H9 (cell line): Measurements from ENCODE around the gene SEC22C. TPM values are rescaled to one million over a fixed set of nuclear protein-coding genes. Genes with fewer than 3 reads are reported as not detected.

Source experiments
- DNase-seq: peaks from one replicate; pipeline ENCODE4 v3.0.0-alpha.2; 2017
- H2AFZ ChIP-seq: one replicate; pipeline ENCODE4 v1.6.1; 2013; ENCODE audit warnings: mild to moderate bottlenecking, low read length, control low read depth, moderate library complexity
- H2AK5ac ChIP-seq: 2 replicates; pipeline ENCODE4 v1.6.1; 2013; ENCODE audit warnings: low read length, control low read depth, mixed read lengths; ENCODE audit not compliant: insufficient read length
- H2BK120ac ChIP-seq: one replicate; pipeline ENCODE4 v1.6.1; 2013; ENCODE audit warnings: low read depth, mild to moderate bottlenecking, low read length, control low read depth, inconsistent platforms; ENCODE audit not compliant: poor library complexity, severe bottlenecking
- H2BK12ac ChIP-seq: 2 replicates; pipeline ENCODE4 v1.6.1; 2013; ENCODE audit warnings: low read length, control low read depth, mixed read lengths, low read depth; ENCODE audit not compliant: insufficient read length
- H2BK15ac ChIP-seq: 2 replicates; pipeline ENCODE4 v1.6.1; 2013; ENCODE audit warnings: low read depth, low read length, control low read depth
- H2BK20ac ChIP-seq: one replicate; pipeline ENCODE4 v1.6.1; 2013; ENCODE audit warnings: low read depth, mild to moderate bottlenecking, low read length, control low read depth, inconsistent platforms; ENCODE audit not compliant: poor library complexity, severe bottlenecking
- H2BK5ac ChIP-seq: 2 replicates; pipeline ENCODE4 v1.6.1; 2013; ENCODE audit warnings: low read length, control low read depth, mixed read lengths; ENCODE audit not compliant: insufficient read length
- H3K14ac ChIP-seq: 2 replicates; pipeline ENCODE4 v1.6.1; 2013; ENCODE audit warnings: low read length, control low read depth; ENCODE audit not compliant: insufficient read depth
- H3K18ac ChIP-seq: 2 replicates; pipeline ENCODE4 v1.6.1; 2013; ENCODE audit warnings: low read depth, mild to moderate bottlenecking, mixed read lengths, low read length, control low read depth; ENCODE audit not compliant: insufficient read length
- H3K23ac ChIP-seq: 2 replicates; pipeline ENCODE4 v1.6.1; 2013; ENCODE audit warnings: low read length, control low read depth, mixed read lengths, low read depth; ENCODE audit not compliant: insufficient read length
- H3K23me2 ChIP-seq: 2 replicates; pipeline ENCODE4 v1.6.1; 2013; ENCODE audit warnings: low read depth, mild to moderate bottlenecking, mixed read lengths, low read length, control low read depth; ENCODE audit not compliant: insufficient read length, poor library complexity, severe bottlenecking
- H3K27ac ChIP-seq: 2 replicates; pipeline ENCODE4 v1.5.1; 2013; ENCODE audit warnings: low read length, control low read depth, mixed read lengths, low read depth; ENCODE audit not compliant: insufficient read length
- H3K27me3 ChIP-seq: 2 replicates; pipeline ENCODE4 v1.6.1; 2013; ENCODE audit warnings: low read length, control low read depth, inconsistent platforms; ENCODE audit not compliant: insufficient read depth
- H3K4ac ChIP-seq: 2 replicates; pipeline ENCODE4 v1.6.1; 2013; ENCODE audit warnings: low read depth, mild to moderate bottlenecking, control low read depth, inconsistent platforms, low read length, moderate library complexity
- H3K4me1 ChIP-seq: 2 replicates; pipeline ENCODE4 v1.6.1; 2013; ENCODE audit warnings: low read length, control low read depth, inconsistent platforms; ENCODE audit not compliant: insufficient read depth
- H3K4me2 ChIP-seq: 2 replicates; pipeline ENCODE4 v1.6.1; 2013; ENCODE audit warnings: low read length, control low read depth, mixed read lengths; ENCODE audit not compliant: insufficient read length, insufficient read depth
- H3K56ac ChIP-seq: 2 replicates; pipeline ENCODE4 v1.6.1; 2013; ENCODE audit warnings: low read depth, mild to moderate bottlenecking, mixed read lengths, low read length, control low read depth; ENCODE audit not compliant: insufficient read length
- H3K79me1 ChIP-seq: 2 replicates; pipeline ENCODE4 v1.6.1; 2013; ENCODE audit warnings: low read depth, mild to moderate bottlenecking, moderate library complexity, low read length, control low read depth, inconsistent platforms; ENCODE audit not compliant: insufficient read depth, poor library complexity, severe bottlenecking
- H3K79me2 ChIP-seq: 2 replicates; pipeline ENCODE4 v1.6.1; 2013; ENCODE audit warnings: low read length, control low read depth, inconsistent platforms; ENCODE audit not compliant: insufficient read depth
- H3K9ac ChIP-seq: 2 replicates; pipeline ENCODE4 v1.6.1; 2013; ENCODE audit warnings: low read length, control low read depth, mixed read lengths; ENCODE audit not compliant: insufficient read length; ENCODE audit errors: extremely low read depth
- H3K9me3 ChIP-seq: one replicate; pipeline ENCODE4 v1.6.1; 2013; ENCODE audit warnings: low read depth, low read length, inconsistent platforms; ENCODE audit not compliant: control insufficient read depth
- H3T11ph ChIP-seq: one replicate; pipeline ENCODE4 v1.6.1; 2013; ENCODE audit warnings: mild to moderate bottlenecking, low read length, control low read depth, inconsistent platforms
- H4K20me1 ChIP-seq: one replicate; pipeline ENCODE4 v1.6.1; 2013; ENCODE audit not compliant: control insufficient read depth, insufficient read length, insufficient read depth
- H4K5ac ChIP-seq: 2 replicates; pipeline ENCODE4 v1.6.1; 2013; ENCODE audit warnings: low read depth, mild to moderate bottlenecking, mixed read lengths, low read length, control low read depth; ENCODE audit not compliant: insufficient read length
- H4K8ac ChIP-seq: replicated peaks from 2 replicates; pipeline ENCODE4 v1.6.1; 2013; ENCODE audit warnings: low read length, control low read depth, mixed read lengths, low read depth; ENCODE audit not compliant: insufficient read length
- H4K91ac ChIP-seq: 2 replicates; pipeline ENCODE4 v1.6.1; 2013; ENCODE audit warnings: low read depth, mild to moderate bottlenecking, moderate library complexity, mixed read lengths, low read length, control low read depth; ENCODE audit not compliant: insufficient read length
- H3K27ac Mint-ChIP-seq, 3 experiments: 2 replicates in 2 of 3; 3 replicates in 1 of 3; pipeline ENCODE4 v1.8.0; 2020 to 2021; ENCODE audit warnings: mixed read lengths in 3 of 3, mild to moderate bottlenecking in 1 of 3, moderate library complexity in 1 of 3
- H3K27me3 Mint-ChIP-seq: 2 replicates; pipeline ENCODE4 v1.8.0; 2021; ENCODE audit warnings: low read depth, mild to moderate bottlenecking, moderate library complexity, mixed read lengths
- H3K36me3 Mint-ChIP-seq, 3 experiments: 2 replicates in 2 of 3; 3 replicates in 1 of 3; pipeline ENCODE4 v1.8.0; 2020 to 2021; ENCODE audit warnings: low read depth in 3 of 3, mixed read lengths in 3 of 3; ENCODE audit not compliant: insufficient read depth in 1 of 3
- H3K4me1 Mint-ChIP-seq, 2 experiments: 2 replicates each; pipeline ENCODE4 v1.8.0; 2020; ENCODE audit warnings: mixed read lengths in 2 of 2
- H3K4me3 Mint-ChIP-seq, 2 experiments: 2 replicates in 1 of 2; 3 replicates in 1 of 2; pipeline ENCODE4 v1.8.0; 2020 to 2021; ENCODE audit warnings: mild to moderate bottlenecking in 2 of 2, mixed read lengths in 2 of 2, moderate library complexity in 1 of 2
- H3K9me3 Mint-ChIP-seq, 2 experiments: 2 replicates in 1 of 2; 3 replicates in 1 of 2; pipeline ENCODE4 v1.8.0; 2020; ENCODE audit warnings: mild to moderate bottlenecking in 2 of 2, mixed read lengths in 2 of 2, moderate library complexity in 1 of 2
- WGBS: extraction: QIAGEN DNeasy Blood & Tissue Kit; methylation state at CpG from one replicate; pipeline ENCODE4 v1.1.7; 2013; ENCODE audit warnings: missing lambda C conversion rate, low lambda C conversion rate, mixed read lengths; ENCODE audit not compliant: insufficient read length; ENCODE audit errors: extremely low coverage; 5-methylcytosine and 5-hydroxymethylcytosine counted together
- total RNA-seq: library from RNA; stranded (reverse); gene quantifications from 2 replicates; pipeline ENCODE4 v1.2.1, GENCODE V29; 2021
- TF ChIP-seq, protein P1 (sequence below): fragments of 200-600 bp; sonication (generic); conservative IDR thresholded peaks from 3 replicates; pipeline ENCODE4 v1.8.0; 2021; ENCODE audit warnings: antibody characterized with exemption, mild to moderate bottlenecking

Gene SEC22C
- total RNA-seq, 1 experiment from 2014 or later = 28.2 TPM

DNA sequence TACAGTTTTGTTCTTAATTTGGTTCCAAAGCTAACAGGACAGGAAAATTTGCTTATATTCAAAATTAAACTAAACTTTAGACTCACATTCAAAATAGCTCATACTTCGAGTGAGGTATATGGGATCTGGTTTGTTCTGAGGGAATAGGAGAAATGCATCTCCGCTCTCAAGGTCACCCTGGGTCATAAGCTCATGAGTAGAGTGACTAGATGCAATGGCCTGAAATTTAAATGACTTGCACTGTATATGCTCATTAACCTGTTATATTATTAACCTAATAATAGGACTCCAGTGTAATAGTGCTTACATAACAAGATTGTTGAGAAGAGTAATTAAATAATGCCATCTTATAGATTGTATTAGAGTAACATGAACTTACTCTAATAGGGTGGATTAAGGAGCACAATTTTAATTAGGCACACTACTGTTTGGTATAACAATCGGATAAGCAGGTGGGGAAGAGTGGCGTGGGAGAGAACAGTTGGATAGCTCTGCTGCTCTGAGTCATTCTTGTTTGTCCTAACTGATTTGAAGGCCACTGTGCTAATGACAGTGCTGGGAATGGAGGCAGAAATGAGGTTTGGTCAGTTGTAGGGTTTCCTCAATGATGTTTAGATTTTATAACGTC, 23.9 kb upstream of the SEC22C start:
- Histone ChIP-seq H3K4me2 (no peak overlapping the region), H3K4ac (no peak overlapping the region)
- H3K27ac Mint-ChIP-seq = peak overlapping the region in 1 of 3 experiments; percentile 67; a peak in 3 of 7 replicates

More for the DNA sequence above, 23.9 kb upstream of the SEC22C start:
- Histone ChIP-seq H2AK5ac (no peak overlapping the region), H2BK5ac (no peak overlapping the region), H4K91ac (no peak overlapping the region), H3K27me3 (no peaks in the 10 kb centered on the region), H3K23me2 (peaks cover 4% of the 10 kb centered on the region), H2BK120ac (no peak overlapping the region), H2BK20ac (no peak overlapping the region), H4K20me1 (no peaks in the 10 kb centered on the region), H3K9ac (peak overlapping the region; percentile 40), H4K5ac (no peak overlapping the region), H4K8ac (no peak overlapping the region), H3K23ac (no peak overlapping the region), H3K18ac (no peak overlapping the region), H3T11ph (no peak overlapping the region), H3K4me1 (no peaks in the 10 kb centered on the region), H3K79me2 (peaks cover 50% of the 10 kb centered on the region; the same call in 1 of the 2 replicates), H2BK12ac (no peak overlapping the region), H3K27ac (no peak overlapping the region), H3K14ac (no peak overlapping the region), H2AFZ (no peak overlapping the region), H2BK15ac (no peak overlapping the region), H3K56ac (no peak overlapping the region), H3K9me3 (no peaks in the 10 kb centered on the region), H3K79me1 (peaks cover 4% of the 10 kb centered on the region)
- no peak for DNase-seq
- no CpG with 5 or more reads among the region's 5 CpGs for WGBS
- Mint-ChIP-seq H3K36me3 (peaks cover 14 to 46% (median 38%) of the 10 kb centered on the region in 3 experiments), H3K27me3 (no peaks in the 10 kb centered on the region), H3K4me1 (peaks cover 29 to 34% of the 10 kb centered on the region in 2 experiments), H3K9me3 (no peaks in the 10 kb centered on the region), H3K4me3 (peak overlapping the region in 1 of 2 experiments; percentile 38; a peak in 1 of 5 replicates)
- TF ChIP-seq, protein P1, sequence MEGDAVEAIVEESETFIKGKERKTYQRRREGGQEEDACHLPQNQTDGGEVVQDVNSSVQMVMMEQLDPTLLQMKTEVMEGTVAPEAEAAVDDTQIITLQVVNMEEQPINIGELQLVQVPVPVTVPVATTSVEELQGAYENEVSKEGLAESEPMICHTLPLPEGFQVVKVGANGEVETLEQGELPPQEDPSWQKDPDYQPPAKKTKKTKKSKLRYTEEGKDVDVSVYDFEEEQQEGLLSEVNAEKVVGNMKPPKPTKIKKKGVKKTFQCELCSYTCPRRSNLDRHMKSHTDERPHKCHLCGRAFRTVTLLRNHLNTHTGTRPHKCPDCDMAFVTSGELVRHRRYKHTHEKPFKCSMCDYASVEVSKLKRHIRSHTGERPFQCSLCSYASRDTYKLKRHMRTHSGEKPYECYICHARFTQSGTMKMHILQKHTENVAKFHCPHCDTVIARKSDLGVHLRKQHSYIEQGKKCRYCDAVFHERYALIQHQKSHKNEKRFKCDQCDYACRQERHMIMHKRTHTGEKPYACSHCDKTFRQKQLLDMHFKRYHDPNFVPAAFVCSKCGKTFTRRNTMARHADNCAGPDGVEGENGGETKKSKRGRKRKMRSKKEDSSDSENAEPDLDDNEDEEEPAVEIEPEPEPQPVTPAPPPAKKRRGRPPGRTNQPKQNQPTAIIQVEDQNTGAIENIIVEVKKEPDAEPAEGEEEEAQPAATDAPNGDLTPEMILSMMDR = no peak
